Umbilical cord (tissue), 2 donors: Measurements from ENCODE around the gene GEMIN5. TPM values are rescaled to one million over a fixed set of nuclear protein-coding genes. Genes with fewer than 3 reads are reported as not detected.
"Not testable (repeated sequence)": the region's sequence is repeated elsewhere in the genome, so short reads cannot be mapped to it uniquely, and the experiment has no call there.

Experiments used
- DNase-seq: peaks from one replicate; pipeline ENCODE4 v3.0.0-alpha.2; 2015; ENCODE audit warnings: low spot score
- total RNA-seq: library from RNA; depleted of rRNA; stranded (reverse); fragments of >200 nt; gene quantifications from one replicate; pipeline ENCODE4 v1.2.3, GENCODE V29; 2014; ENCODE audit warnings: low replicate concordance; ENCODE audit not compliant: insufficient read depth

The GEMIN5 gene
- total RNA-seq, 1 donor from 2014 or later, result 7.7 TPM

- no peak for DNase-seq
These were observed 6.7 kb upstream of the GEMIN5 start for GRCh38 chr5:154944716-154945115.

- no peak for DNase-seq
These were observed 5.5 kb upstream of the GEMIN5 start for GRCh38 chr5:154943527-154943926.

- DNase-seq, result peak; percentile 96
These were observed 3.0 kb upstream of the GEMIN5 start, which contains the start of gene MRPL22 for GRCh38 chr5:154940772-154941620. MRPL22 (plus strand) TSS chr5:154941073; CDS start chr5:154941111, 38 bp downstream.

GRCh38 chr5:154940375-154940771, 2.4 kb upstream of the GEMIN5 start:
- DNase-seq, result no peak

- DNase-seq, result not testable (repeated sequence)
These were observed 1.4 kb upstream of the GEMIN5 start for GRCh38 chr5:154939387-154939786.

GRCh38 chr5:154937186-154937717, 759 bp downstream of the GEMIN5 start:
- DNase-seq, result no peak

- DNase-seq, result no peak
These were observed 3.1 kb downstream of the GEMIN5 start for GRCh38 chr5:154934881-154935280.

GRCh38 chr5:154933537-154933936, 4.5 kb downstream of the GEMIN5 start:
- DNase-seq, result no peak

- no peak for DNase-seq
These were observed 14.3 kb downstream of the GEMIN5 start for GRCh38 chr5:154923441-154924430.

GRCh38 chr5:154917757-154918156, 20.3 kb downstream of the GEMIN5 start:
- no peak for DNase-seq

- DNase-seq, result no peak
These were observed 21.1 kb downstream of the GEMIN5 start for GRCh38 chr5:154916874-154917273.

GRCh38 chr5:154905601-154906000, 32.4 kb downstream of the GEMIN5 start:
- not testable (repeated sequence) for DNase-seq

- no peak for DNase-seq
These were observed 36.1 kb downstream of the GEMIN5 start for GRCh38 chr5:154901913-154902312.

- DNase-seq, result no peak
These were observed 36.7 kb downstream of the GEMIN5 start for GRCh38 chr5:154901276-154901675.

GRCh38 chr5:154900066-154900465, 37.9 kb downstream of the GEMIN5 start:
- DNase-seq, result no peak

GRCh38 chr5:154899151-154899816, 38.7 kb downstream of the GEMIN5 start:
- DNase-seq, result no peak

- no peak for DNase-seq
These were observed 39.8 kb downstream of the GEMIN5 start for GRCh38 chr5:154898210-154898609.

GRCh38 chr5:154896562-154897165, 41.3 kb downstream of the GEMIN5 start:
- DNase-seq, result no peak

GRCh38 chr5:154895606-154896561, 42.1 kb downstream of the GEMIN5 start:
- DNase-seq, result no peak

- DNase-seq, result no peak
These were observed 44.6 kb downstream of the GEMIN5 start for GRCh38 chr5:154893381-154893780.
